Measurements from ENCODE around the gene STH.

Gene STH

DNA sequence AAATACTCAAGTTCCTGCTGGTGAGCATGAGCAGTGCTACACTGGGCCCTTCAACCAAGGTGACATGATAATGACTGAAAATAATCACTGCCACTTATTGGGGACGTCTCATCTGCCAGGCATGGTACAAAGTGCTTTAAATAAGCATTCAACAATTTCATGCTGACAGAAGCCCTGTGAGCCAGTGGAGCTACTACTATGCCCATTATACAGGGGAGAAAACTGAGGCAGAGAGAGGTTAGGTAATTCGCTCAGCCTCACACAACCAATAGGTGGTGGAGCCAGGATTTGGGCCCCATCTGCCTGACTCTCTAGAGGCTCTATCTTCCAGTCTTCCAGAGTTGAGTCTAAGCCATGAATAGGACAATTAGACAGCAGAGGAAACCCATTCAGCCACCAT is 30.3 kb upstream of the STH start:
- no peak for DNase-seq

DNA sequence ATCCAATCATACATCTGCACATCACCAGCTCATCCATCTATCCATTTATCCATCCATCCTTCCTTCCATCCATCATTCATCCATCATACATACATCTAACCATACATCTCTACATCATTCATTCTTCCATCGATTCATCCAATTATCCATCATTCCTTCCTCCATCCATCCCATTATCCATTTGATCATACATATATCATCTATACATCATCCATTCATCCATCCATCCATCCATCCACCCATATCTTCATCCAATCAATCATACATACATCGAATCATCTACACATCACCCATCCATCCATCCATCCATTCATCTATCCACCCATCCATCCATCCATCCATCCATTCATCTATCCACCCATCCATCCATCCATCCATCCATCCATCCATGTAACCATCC is 29.3 kb upstream of the STH start:
- DNase-seq, result no peak

DNA sequence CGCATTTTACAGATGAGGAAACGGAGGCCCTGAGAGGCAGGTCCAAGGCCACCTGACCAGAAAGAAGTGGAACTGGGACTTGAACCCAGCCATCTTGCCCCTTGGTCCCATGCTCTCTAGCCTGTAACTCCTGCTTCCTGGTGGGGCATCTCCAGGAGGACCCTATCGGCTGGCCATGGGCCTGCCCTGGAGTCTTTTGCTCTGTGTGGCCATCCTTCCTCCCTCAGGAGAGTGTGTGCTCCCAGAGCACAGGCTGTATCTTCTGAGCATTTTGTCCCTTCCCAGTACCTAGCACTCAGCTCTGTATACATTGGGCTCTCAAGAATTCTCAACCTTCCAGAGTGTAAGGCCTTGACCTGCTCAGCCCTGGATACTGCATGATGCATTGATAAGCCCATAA is 28.4 kb upstream of the STH start:
- no peak for DNase-seq

DNA sequence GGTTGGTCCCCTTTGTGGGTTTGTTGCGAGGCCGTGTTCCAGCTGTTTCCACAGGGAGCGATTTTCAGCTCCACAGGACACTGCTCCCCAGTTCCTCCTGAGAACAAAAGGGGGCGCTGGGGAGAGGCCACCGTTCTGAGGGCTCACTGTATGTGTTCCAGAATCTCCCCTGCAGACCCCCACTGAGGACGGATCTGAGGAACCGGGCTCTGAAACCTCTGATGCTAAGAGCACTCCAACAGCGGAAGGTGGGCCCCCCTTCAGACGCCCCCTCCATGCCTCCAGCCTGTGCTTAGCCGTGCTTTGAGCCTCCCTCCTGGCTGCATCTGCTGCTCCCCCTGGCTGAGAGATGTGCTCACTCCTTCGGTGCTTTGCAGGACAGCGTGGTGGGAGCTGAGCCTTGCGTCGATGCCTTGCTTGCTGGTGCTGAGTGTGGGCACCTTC is 27.3 kb upstream of the STH start:
- no peak for DNase-seq

DNA sequence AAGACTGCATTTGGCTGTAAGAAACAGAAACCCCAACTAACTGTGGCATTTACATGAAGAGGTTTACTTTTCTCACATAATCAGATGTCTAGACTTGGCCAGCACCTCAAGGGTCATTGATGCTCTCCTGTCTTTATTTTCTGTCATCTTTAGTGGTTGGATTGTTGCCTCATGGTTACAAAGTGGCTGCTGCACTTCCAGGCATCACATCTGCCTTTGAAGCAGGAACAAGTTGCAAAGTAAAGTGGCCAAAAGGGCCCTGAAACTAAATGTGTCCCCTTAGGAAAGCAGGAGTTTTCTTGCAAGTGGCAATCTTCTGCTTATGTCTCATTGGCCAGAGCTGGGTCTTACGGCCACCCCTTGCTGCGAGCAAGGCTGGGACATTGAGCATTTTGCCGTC is 26.5 kb upstream of the STH start:
- DNase-seq, result no peak

DNA sequence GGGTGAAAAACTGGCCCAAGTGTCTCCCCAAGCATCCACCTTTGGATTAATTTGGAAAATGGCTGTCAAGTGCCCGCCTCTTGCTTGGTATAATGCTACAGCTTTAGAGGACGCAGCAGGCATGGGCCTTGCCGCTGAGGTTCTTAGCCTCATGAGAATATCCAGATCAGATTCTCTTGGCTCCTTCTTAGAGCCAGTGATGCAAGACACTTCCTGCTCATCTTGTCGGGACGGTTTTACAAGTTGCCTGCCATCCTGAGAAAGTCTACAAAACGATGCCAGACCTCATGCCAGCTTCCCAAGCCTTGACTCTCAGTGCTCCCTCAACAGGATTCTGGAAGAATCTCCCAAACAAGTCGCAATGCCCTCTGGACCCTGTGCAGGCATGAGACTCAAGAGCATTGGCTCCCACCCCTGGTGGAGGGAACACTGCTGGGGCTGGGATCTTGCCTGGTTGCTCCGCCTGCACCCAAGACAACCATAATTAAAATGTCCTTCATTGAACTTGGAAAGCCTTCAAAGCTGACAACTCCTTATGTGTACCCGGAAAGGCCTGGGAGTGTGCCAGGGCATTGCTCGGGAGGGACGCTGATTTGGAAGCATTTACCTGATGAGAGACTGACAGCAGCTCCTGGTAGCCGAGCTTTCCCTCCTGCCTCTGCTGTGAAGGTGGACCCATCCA is 25.8 kb upstream of the STH start:
- no peak for DNase-seq

DNA sequence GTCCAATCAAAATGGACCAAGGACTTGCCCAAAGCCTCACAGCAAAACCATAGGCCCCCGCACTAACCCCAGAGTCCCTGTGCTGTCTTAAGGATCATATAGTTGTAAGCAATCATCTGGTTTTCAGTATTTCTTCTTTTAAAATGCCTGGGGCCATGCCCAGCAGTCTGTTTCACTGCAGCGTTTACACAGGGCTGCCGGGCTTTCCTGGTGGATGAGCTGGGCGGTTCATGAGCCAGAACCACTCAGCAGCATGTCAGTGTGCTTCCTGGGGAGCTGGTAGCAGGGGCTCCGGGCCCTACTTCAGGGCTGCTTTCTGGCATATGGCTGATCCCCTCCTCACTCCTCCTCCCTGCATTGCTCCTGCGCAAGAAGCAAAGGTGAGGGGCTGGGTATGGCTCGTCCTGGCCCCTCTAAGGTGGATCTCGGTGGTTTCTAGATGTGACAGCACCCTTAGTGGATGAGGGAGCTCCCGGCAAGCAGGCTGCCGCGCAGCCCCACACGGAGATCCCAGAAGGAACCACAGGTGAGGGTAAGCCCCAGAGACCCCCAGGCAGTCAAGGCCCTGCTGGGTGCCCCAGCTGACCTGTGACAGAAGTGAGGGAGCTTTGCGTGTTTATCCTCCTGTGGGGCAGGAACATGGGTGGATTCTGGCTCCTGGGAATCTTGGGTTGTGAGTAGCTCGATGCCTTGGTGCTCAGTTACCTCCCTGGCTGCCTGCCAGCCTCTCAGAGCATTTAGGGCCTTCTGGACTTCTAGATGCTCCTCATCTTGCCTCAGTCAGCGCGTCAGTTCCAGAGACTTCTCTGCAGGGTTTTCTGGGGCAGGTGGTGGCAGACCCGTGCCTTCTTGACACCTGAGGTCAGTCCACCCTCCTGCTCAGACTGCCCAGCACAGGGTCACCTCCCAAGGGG is 24.8 kb upstream of the STH start:
- no peak for DNase-seq

DNA sequence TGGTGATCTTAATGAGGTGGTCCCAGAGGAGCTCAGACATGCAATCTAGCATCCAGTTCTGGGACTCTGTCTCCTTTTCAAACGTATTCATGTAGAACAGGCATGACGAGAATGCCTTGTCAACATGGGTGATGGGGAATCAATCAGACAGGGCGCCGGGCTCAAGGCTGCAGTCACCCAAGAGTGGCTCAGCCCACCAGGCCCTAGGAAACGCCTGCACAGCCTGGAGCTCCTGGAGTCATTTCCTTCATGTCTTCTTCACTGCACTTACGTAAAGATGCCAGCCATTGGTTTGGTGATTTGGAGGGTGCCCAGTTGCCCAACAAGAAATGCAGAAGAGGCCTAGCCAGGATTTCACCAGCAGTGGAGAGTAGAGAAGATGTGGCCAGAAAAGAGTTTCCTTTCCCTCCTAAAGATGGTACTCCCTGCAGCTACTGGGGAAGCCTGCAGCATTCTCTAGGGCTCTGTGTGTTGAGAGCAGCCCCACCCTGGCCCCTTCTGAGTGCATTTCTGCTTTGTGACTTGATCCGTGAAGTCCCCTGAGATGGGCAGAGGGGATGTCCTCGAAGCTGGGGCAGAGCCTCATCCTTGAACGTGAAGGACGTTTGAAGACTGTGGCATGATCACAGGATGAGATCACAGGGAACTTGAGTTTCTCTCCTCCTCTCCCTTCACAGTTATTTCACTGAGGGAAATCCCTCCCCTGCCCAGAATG is 24.0 kb upstream of the STH start:
- no peak for DNase-seq

DNA sequence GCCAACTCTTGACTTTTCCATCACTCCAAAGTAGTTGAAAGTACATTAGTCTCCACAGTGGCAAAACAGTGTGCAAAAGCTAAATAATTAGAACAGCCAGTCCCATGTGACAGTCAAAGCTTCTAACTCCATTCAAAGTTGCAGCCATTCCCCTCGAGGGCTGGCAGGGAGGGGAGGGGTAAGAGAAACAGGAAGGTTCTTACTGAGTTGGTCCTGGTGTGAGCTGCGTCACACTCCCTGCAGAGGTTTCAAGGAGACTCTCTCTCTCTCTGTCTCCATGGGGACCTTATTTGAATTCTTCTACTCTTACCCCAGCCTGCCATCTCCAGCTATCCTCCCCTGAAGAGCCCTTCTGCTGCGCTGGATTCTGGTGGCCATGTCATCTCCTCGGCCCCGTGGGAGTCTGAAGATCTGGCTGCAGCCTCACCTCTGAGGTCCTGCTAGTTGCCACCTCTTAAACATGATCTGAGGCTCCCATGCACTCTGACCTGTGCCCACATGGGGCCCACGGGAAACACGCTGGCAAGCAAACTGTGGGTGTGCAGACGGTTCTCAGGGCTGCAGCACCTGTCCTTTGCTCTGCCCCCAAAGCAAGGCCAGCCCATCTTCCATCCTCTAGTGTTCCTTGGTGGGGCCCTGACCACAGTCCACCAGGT is 23.3 kb upstream of the STH start:
- DNase-seq, result no peak

DNA sequence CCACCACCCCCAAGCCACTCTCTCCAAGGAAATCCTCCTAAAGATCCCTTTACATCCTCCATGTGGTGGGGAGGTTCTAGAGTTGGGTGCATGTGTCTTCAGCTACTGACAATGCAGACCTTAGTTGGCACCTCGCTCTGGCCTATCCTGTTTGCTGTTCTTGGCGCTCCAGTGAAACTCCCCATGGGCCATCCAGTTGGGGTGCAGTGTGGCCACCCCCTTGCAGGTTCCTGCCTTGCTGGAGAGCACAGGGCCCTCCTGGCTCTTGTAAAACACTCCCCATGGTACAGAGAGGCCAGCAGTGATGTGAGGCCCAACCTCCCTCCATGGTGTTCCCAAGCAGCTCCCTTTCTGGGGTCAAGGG is 22.7 kb upstream of the STH start:
- no peak for DNase-seq

DNA sequence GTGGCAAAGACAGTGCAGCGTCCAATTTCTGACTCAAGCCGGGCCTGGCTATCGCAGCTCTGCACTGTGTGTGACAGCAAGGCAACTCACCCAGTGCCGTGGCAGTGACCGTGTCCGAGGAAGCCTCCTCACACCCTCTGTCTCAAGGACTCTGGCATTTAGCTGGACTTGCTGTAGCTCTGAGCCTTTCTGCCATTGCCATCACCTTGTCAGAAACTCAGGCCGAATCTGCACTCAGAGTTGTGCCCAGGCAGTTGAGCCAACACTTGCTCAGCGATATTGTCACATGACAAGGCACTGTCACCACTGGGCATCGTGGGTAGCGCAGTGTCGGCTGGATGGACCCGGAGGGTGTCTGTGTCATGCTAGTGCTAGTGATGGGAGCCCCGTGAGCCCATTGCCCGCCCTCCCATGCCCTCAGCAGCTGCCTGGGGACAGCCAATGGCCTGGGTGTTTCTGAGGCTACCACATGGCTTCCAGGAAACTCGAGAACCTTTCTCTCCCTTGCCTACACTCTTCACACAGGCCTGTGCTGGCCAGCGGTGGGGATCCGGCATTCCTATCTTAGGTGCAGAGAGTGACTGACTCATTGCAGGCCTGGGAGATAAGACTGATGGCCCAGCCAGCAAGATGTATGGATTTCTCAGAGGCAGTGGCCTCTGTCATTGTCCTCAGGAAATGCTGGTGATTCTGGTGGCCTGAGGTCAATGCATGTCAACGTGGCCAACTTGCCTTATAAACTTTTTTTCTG is 22.1 kb upstream of the STH start:
- no peak for DNase-seq

DNA sequence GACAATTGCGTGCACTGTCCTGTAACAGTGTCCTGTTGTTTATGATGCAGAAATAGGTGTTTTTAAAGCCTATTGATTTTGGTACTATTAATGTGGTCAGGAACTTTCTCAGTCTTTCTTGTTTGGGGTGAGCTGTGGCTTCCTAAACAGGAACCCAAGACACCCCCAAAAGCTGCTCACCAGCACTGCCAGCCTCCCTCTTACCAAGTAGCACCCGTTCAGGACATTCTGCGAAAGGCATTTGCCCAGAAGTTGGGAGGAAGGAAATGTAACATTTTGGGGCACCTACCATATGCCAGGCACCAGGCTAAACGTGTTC is 21.6 kb upstream of the STH start:
- no peak for DNase-seq

DNA sequence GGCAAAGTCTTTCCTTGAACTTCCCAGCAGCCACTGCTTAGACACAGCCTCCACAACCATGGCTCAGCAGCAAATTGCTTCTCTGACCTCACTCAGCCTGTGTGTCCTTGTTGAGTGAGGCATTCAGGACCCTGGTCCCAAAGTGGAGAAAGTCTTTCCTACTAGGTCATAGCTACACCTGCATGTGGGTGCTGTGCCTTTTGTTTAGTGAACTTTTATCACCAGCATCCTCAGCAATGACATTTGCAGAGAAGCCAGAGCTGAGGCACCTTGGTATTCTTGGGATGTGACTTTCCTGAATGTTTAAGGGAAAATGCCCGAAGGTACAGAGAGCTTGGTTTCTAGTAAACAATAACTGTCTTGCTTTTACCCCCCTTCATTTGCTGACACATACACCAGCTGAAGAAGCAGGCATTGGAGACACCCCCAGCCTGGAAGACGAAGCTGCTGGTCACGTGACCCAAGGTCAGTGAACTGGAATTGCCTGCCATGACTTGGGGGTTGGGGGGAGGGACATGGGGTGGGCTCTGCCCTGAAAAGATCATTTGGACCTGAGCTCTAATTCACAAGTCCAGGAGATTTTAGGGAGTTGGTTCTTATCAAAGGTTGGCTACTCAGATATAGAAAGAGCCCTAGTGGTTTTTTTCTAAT is 20.9 kb upstream of the STH start:
- DNase-seq, result no peak

DNA sequence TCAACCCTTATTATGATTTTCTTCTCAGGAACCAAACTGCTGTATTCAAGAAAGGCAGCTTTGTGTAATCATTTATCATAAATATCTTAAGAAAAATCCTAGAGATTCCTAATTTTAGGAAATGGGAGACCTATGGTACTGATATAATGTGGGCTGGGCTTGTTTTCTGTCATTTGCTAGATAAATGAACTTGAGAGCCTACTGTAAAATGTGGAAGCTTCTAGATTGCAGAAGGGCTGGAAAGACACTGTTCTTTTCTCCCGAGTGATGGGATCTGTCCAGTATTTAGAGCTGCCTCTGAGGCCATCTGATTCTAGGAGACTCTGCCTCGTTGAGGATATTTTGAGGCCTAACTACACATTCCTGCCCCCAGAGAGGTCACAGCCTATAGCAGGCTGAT is 19.9 kb upstream of the STH start:
- DNase-seq, result no peak

DNA sequence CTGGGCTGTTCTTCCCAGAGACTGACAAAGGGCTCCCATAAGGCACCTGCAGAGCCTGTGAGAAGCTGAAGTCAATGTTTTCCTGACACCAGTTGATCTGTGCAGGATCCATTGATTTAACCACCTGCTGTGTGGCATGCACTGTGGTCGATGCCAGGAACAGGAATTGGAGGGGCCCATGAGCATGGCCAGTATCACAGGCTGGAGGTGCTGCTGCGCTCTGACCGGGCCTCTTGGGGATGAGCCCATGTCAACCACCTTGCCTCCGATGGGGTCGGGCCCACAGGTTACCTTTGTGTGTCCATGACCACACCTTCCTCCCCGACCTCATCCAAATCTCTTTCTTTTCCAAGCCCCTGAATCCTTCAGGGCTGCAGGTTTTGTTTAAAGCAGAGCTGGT is 18.2 kb upstream of the STH start:
- DNase-seq, result no peak

DNA sequence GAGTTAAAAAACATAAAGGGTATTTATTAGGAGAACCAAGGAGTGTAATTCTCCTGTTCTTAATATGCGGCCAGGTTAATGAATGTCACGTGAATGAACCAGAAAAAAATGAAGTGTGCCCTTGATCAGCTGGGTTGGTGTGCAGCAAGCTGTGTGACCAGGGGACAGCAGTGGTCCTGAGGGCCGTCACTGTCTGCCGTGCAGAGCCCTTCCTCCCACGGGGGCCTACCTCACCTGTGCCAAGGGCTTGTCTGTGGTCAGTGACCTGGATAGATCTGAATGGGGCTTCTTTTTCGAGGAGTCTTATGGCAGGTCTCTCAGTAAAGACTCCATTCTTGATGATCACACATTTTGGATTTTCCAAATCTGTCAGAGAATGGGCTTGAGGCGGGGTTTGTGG is 17.7 kb upstream of the STH start:
- no peak for DNase-seq

DNA sequence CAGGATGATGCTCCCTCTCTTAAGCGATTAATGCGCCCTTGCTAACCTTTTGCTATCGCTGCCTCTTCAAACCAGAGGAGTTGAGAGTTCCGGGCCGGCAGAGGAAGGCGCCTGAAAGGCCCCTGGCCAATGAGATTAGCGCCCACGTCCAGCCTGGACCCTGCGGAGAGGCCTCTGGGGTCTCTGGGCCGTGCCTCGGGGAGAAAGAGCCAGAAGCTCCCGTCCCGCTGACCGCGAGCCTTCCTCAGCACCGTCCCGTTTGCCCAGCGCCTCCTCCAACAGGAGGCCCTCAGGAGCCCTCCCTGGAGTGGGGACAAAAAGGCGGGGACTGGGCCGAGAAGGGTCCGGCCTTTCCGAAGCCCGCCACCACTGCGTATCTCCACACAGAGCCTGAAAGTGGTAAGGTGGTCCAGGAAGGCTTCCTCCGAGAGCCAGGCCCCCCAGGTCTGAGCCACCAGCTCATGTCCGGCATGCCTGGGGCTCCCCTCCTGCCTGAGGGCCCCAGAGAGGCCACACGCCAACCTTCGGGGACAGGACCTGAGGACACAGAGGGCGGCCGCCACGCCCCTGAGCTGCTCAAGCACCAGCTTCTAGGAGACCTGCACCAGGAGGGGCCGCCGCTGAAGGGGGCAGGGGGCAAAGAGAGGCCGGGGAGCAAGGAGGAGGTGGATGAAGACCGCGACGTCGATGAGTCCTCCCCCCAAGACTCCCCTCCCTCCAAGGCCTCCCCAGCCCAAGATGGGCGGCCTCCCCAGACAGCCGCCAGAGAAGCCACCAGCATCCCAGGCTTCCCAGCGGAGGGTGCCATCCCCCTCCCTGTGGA is 16.0 kb upstream of the STH start:
- DNase-seq, result no peak

DNA sequence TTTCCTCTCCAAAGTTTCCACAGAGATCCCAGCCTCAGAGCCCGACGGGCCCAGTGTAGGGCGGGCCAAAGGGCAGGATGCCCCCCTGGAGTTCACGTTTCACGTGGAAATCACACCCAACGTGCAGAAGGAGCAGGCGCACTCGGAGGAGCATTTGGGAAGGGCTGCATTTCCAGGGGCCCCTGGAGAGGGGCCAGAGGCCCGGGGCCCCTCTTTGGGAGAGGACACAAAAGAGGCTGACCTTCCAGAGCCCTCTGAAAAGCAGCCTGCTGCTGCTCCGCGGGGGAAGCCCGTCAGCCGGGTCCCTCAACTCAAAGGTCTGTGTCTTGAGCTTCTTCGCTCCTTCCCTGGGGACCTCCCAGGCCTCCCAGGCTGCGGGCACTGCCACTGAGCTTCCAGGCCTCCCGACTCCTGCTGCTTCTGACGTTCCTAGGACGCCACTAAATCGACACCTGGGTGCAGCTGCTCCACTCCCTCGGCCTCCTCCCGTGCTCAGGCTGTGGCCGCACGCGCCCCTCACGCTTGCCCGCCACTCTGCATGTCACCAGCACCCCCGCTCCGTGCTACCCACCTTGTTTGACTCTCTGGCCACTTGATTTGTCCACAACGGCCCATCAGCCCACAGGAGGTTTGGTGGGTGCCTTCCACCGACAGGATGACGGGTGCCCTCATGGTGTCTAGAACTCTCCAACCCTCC is 15.3 kb upstream of the STH start:
- no peak for DNase-seq

DNA sequence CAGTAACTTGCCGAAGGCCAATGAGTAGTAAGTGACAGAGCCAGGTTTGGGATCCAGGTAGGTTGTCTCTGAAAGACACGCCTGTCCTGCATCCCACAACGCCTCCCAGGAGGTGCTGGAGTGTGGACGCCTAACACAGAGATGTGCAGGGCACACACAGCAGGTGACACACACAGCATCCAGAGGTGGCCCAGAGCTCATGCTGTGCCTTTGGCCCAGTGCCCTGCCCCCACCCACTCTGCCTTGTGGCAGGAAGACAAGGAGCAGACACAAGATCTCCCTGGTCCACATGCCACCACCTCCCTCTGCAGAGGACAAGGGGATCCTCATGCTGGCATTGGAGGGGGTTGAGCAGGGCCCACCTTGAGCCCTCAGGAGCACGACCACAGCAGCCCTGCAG is 14.7 kb upstream of the STH start:
- no peak for DNase-seq

DNA sequence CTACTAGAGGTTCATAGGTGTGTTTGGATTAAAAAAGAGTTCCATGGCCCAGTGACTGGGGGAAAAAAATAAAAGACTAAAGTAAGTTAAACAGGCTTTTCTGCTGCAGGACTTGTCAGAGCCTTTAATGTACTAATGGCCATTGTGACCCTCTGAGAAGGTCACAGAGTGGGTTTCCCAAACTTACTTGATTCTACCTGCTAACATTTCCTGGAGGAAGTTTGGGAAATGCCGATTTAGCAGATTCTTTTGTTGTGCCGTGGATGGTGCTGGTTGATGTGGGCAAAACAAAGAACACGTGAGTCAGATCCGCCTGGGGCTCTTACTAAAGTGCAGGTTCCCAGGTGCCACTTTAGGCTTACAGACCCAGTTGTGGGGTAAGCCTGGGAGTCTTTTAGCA is 13.6 kb upstream of the STH start:
- DNase-seq, result no peak

DNA sequence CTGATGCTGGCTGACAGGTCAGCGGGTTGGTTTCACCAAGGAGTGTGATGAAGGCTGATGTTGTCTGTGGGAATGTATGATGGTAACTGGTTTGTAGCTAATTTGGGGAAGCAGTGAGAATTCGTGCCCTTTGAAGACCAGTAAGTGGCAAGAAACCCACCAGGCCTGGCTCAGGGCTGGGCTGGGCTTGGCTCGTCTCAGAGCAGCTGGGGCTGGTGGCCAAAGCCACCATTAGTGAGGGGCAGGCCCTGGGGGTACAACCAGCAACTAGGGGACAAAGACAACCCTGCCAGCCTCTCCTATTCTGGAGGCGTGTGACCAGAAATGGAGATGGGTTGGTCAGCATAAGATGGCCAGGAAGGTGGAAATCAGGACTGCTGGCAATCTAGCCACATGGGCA is 13.0 kb upstream of the STH start:
- no peak for DNase-seq

All from T-helper 2 cell (primary cell).